HL-60/S4 treated with phorbol 12-myristate 13-acetate at 8.2 ng/mL for 4 days and 3 days (cell line): Measurements from ENCODE around the gene GTF3C5.
"Not testable (repeated sequence)": the region's sequence is repeated elsewhere in the genome, so short reads cannot be mapped to it uniquely, and the experiment has no call there.

Experiments
- in situ Hi-C: fragments of 300-500 bp; cut with MboI; formaldehyde crosslinking; loops from 2 replicates; pipeline ENCODE4 v1.15.0; 2022; ENCODE audit warnings: low sequenced_read_pairs

GTF3C5 gene

GRCh38 chr9:133087429-133088145 is 56.8 kb downstream of the GTF3C5 start:
- in situ Hi-C loops = no loop called here

DNA sequence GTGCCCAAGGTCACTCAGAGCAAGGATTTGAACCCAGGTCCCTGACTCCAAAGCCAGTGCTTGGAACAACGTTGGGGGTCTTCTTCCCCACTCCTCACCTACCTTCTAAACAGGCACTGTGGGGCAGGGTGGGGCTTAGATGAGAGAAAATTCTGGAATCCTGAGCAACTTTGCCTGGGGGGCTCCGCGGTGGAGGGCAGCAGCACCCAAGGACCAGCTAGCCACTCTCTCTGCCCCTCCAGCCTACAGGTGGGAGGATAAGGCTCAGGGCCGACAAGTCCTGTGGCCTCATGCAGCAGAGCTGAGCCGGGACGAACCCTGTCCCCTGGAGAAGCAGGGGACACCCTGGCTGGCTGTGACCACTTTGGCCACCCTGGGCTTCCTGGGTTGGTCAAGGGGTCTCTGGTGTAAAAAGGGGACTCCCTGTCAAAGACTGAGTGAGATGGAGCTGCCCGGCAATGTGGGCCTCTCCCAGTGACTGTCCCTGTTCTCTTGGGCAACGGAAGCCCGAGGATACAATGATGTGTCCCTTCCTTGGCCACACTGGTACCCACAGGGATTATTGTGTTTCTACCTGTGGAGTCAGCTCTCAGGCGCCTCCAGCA is 57.5 kb downstream of the GTF3C5 start:
- in situ Hi-C loops = no loop called here

GRCh38 chr9:133088756-133089155 is 58.0 kb downstream of the GTF3C5 start:
- in situ Hi-C loops = no loop called here

DNA sequence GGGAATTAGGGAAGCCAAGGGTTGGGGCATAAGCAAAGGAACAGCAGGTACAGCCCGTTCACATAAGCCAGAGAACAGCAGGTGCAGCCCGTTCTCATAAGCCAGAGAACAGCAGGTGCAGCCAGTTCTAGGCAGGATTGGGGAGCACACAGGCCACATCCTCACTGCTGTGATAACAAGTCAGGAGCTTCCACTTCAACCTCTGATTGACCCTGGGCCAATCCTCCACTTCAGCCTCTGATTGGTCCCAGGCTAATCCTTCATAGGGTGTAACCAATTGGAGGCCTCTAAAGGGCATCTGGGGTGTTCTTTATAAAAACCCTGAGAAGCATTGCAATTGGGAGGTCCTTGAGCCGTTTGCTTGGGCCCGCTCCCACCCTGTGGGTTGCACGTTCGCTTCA is 58.5 kb downstream of the GTF3C5 start:
- in situ Hi-C loops = no loop called here

DNA sequence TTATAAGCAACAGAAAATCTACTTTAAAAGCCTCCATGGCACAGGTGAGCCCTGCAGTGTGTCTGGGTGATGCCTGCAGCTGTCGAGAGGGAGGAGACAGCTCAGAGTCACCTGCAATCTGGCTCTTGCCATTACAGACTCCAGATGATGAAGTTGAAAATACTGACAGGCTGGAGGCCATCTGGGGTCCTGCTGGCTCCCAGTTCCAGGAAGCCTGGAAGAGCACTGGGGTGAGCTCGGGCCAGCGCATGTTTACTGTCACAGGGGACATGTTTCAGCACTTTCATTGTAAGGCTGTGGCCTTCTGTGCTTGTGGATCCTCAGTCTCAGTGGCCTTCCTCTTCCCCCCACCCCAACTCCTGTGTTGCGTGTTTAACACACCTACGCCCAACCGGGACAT is 59.4 kb downstream of the GTF3C5 start:
- in situ Hi-C loops = no loop called here

GRCh38 chr9:133090752-133091385 is 60.1 kb downstream of the GTF3C5 start:
- in situ Hi-C loops = no loop called here

DNA sequence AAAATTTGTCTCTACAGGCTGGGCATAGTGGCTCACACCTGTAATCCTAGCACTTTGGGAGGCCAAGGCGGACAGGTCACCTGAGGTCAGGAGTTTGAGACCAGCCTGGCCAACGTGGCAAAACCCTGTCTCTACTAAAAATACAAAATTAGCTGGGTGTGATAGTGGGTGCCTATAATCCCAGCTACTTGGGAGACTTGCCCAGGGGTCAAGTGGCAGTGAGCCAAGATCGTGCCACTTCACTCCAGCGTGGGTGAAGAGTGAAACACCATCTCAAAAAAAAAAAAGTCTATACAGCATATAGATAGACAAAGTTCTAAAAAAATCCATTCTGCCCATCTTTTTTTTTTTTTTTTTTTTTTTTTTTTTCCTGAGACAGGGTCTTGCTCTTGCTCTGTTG is 63.6 kb downstream of the GTF3C5 start:
- in situ Hi-C loops = not testable (repeated sequence)

DNA sequence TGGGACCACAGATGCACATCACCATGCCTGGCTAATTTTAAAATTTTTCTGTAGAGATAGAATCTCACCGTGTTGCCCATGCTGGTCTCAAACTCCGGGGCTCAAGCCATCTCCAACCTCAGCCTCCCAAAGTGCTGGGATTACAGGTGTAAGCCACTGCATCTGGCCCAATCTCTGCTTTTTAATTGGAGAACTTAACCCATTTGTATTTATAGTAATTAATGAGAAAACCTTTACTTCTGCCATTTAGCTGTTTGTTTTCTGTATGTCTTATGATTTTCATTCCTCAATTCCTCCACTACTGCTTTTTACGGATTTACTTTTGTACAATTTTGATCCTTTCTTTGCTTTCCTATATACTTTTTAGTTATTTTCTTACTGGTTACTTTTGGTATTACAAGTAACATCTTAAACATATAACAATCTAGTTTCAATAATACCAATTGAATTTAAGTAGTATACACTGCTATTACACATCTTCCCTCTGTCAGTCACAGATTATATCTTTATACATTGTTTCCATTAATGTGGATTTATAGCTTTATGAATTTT is 64.1 kb downstream of the GTF3C5 start:
- in situ Hi-C loops = no loop called here

- in situ Hi-C loops = no loop called here
Observed at GRCh38 chr9:133098104-133098754, 67.4 kb downstream of the GTF3C5 start.

GRCh38 chr9:133098871-133099270 is 68.1 kb downstream of the GTF3C5 start:
- in situ Hi-C loops = no loop called here

GRCh38 chr9:133099726-133100505 is 69.1 kb downstream of the GTF3C5 start:
- in situ Hi-C loops = no loop called here

GRCh38 chr9:133100506-133101355 is 69.9 kb downstream of the GTF3C5 start:
- in situ Hi-C loops = no loop called here

DNA sequence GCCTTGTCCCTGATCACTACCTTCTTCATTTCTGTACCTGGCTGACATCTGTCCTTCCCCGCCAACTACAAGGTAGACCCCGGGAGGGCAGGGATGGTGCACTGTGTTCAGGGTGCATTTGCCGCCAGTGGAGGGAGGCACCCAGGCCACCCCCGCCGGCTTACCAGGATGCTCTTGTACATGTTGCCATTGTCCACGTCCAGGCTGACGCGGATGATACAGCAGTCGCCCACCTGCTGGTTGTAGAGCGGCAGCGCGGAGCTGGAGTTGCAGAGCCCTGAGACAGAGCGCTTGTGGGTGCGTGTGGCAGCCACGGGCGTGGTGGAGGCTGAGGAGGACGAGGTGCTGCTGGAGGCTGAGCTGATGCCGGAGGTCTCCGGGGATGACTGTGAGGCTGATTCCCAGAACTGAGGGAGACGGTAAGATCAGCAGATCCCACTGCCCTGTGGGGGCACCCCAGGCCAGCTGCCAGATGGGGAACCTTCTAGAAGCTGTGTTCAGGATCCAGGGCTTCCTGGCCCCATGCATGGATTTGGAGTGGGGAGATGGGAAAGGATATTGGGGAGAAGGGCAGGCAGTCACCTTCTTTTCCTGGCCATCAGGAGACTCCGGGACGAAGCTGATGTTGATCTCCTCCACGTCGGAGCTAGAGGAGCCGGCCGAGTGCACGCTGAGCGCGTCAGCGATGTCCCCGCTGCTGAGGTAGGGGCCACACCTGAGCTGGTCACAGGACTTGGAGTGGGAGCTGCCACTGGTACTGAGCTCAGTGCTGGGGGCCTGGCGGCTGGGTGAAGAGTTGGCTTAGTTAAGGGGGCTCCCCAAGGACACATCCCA is 70.8 kb downstream of the GTF3C5 start:
- in situ Hi-C loops = no loop called here

- in situ Hi-C loops = no loop called here
Observed at GRCh38 chr9:133102190-133103021, 71.6 kb downstream of the GTF3C5 start.

DNA sequence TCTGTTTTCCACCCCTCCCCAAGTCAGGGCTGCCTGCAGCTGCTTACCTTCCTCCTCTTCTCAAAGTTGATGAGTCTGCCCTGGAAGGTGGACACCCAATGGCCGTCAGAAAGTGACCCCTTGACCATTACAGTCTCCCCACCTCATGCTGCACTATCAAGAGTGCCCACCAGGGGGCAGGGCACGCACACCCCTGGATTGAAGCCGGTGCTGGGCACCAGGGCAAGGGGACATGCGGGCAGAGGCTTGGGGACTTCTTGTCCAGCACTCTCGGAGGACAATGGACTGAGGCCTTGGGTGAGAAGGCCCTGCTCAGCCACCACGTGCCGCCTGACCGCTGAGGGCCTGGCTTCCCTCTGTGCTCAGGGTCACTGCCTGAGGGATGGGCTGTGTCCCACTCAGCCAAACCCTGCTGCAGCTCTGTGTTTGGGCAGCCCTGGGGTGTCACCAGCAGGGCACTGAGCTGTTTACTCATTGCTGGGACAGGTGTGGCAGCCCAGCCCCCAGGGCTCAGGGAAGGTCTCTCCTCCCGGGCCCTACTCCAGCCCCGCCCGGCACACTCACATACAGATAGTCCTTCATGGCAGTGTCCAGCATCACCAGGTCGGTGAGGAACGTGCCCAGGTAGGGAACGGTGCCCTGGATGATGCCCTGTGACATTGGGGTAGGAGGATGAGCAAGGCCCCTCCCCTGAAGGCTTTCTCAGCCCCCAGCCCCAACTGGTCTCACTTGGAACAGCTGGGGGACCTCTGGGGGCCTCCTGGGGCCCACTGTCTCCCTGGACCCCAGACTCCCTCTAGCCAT is 72.6 kb downstream of the GTF3C5 start:
- in situ Hi-C loops = no loop called here

DNA sequence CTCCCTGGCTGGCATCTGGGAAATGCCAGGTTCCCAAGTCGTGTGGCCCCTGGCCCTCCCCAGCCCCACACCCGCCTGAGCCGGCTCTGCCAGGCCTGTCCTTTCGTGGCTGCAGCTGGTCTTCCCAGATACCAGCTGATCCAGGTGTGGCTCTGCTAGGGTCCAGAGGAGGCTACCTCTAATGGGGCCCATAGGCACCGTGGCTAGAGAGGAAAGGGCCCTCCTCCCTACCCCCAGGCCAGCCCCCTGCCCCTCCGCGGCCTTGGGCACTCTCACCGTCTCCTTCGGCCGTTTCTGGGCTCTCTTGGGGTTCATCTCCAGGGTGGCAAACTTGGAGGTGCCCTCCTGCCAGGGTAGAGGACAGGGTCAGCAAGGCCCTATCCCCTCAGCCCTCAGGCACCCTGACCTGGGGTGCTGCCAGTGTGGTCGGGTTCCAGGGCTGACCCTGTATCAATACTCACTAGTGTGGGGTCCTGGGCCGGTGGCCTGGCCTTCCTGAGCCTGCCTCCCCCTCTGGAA is 73.2 kb downstream of the GTF3C5 start:
- in situ Hi-C loops = no loop called here
